HG03571 (cell line): ENCODE measurements around the gene TLR9.

ENCODE experiments used
- ATAC-seq: cut with Tn5 transposase; IDR thresholded peaks from one replicate; pipeline ENCODE4 v1.9.1; 2021; ENCODE audit not compliant: unreplicated experiment

Gene TLR9

DNA sequence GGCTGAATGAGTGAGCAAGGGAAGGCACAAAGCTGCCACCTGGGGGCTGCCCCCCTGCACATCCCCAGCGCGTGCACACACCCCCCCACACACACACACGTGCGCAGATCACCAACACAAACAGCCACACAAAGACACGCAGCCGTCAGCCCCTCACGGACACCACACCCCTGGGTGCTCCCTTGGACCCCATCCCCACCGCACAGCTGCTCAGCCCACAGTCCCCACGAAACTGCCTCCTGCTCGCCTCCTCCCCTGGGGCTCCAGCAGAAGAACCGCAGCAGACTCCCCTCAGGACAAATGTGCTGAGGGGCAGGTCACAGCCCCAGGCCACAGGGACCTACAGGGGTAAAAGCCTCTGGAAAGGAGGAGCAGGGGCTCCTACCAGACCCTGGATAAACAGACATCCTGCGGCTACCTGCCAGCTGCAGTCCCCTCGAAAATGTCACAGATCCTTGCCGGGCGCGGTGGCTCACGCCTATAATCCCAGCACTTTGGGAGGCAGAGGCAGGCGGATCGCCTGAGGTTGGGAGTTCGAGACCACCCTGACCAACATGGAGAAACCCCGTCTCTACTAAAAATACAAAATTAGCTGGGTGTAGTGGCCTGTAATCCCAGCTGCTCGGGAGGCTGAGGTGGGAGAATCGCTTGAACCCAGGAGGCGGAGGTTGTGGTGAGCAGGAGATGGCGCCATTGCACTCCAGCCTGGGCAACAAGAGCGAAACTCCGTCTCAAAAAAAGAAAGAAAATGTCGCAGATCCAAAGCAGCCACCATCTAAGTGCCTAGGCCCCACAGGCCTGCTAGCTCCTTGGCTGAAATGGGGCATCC lies 7.0 kb upstream of the TLR9 start:
- no peak for ATAC-seq

DNA sequence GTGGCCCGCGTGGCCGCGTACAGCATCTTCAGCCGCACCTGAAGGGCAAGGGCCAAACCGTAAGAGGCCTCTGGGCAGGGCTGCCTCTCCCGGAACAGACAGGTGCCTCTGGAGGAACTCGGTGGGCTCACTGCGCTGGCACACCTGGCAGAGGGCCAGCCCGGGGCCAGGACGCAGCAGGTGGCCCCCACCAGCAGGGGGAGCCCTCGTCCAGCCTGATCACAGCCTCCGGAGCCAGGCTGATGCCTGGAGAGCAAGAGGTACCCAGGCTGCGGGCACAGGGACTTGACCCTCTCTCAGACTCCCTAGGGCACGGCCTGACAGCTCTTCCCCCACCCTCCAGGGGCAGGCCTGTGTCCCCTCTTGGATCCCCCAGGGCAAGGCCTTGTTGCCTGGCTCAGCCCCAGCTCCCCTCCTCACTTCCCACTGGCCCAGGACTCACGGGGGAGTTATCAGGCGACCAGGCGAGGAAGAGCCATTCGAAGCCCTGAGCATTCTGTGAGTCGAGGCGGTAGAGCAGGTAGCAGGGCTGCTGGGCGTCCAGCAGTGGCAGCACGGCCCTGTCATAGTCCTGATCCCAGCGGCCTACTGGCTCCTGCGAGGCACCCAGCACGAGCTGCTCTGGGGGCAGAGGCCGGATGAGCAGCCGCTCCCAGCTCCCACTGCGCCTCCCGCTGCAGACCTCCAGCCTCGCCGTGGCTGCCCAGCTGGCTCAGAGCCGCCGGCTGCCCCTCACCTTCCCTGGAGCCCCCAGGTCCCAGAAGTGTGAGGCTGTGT lies 6.2 kb upstream of the TLR9 start:
- ATAC-seq, result no peak

DNA sequence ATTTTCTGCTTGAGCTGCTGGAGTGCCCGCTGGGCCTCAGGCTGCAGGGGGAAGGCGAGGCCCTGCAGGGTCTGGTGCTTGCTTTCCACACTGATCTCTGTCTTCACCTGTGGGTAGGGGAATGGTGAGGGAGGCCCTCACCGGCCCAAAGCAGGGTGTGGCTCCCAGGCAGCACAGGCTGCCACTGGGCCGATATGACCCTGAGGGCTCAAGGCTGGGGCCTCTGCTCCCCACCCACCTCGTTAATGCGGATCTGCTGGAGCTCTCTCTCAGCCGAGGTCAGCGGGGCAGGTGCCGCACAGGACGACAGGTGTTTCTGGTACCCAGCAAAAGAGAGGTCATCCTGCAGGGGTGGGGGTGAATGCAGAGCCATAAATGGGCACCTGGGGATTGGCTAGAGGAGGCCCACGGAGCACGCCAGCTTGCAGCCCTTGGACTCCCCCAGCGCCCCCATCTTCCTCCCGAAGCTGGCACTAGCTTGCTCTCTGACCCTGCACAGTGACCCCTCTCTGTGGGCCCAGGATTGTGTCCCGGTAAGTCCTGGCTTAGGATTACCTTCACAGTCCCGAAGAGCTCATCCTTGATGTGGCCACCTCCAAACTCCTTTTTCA lies 5.5 kb upstream of the TLR9 start:
- no peak for ATAC-seq

DNA sequence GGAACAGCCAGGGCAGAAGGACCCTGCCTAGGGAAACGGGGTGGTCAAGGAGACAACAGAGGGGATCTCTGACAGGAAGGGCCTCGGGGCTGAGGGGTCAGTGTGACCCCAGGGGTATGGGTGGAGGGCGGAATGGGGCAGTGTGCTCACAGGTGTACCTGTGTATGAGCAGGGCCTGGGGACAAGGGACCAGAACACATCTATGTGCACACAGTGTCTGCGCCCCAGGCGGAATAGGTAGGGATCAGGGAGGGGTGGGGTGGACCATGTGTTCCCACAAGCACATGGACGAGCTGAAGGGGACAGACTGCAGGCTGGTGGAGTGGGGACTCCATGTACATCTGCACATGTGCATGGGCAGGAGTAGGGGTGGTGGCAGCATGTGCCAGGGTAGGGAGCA lies 5.0 kb upstream of the TLR9 start:
- ATAC-seq, result no peak

DNA sequence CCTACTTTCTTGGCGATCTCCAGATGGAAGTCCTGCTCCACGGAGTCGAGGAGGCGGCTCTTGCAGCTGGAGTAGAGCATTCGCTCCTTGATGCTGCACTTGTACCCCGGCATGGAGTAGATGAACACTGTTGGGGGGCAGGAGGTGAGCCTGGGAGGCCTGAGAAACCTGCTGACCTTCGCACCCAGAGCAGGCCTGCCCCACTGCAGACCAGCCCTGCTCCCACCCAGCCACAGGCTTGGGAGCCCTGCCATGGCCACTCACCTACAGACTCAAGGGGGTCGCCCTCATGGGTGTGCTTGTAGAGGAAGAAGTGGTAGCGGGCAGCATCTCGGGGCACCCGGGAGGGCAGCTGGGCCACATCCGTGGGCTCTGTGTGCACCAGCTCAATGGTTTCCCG lies 4.2 kb upstream of the TLR9 start:
- ATAC-seq, result no peak

DNA sequence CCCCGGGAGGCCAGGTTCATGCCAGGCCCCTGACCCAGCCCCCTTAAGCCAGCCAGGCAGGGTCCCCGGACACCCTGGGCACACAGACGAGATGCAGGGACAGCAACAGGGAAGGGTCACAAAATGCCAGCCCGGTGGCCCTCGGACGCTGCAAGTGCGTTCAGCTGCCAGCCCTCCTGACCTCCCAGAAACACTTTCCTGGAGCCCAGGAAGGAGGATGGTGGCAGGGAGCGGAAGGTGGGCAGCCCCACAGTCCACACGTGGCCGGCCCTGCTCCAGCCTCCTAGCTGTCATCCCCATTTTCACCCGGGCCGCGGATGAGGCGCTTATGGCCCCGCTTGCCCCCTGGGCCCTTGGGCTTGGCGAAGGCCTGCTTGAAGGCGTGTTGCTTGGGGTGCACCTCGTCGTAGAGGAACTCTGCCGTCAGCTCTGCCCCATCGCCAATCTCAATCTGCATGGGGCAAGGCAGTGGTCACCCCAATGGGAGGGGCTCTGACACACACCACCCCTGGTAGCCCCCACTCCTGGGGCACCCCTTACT lies 3.4 kb upstream of the TLR9 start:
- ATAC-seq, result no peak

DNA sequence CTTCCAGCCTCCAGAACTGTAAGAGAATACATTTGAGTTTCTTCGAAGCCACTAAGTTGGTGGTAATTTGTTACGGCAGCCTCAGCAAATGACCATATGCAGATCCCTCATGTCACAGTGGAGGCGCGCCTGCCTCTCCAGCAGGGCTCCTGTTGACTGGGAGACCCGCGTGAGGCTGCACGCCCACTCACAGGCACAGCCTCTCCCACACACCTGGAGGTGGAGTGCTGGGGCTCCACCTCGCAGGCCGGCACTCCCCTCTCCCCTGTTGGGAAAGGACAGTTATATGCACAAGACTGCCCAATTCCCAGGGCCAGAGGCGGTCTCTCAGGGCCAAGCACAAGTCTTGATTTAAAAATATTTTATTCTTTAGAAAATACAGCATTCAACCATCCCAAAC lies 2.8 kb upstream of the TLR9 start:
- ATAC-seq, result no peak

DNA sequence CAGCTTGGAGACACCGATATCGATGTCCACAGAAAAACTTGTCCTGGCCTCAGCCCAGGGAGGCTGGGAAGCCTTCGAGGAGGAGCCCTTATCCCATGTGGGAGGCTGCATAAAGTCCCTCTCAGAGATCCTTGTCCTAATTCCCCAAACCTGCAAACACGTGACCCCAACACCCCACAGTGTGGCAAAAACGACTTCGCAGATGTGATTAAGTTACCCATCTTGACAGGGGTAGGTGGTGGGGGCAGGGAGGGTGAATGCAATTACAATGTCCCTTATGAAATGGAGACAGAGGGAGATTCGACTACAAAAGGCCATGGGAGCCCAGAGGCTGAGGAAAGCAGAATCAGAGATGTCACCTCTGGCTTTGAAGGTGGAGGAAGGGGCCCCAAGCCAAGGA lies 2.3 kb upstream of the TLR9 start:
- no peak for ATAC-seq

DNA sequence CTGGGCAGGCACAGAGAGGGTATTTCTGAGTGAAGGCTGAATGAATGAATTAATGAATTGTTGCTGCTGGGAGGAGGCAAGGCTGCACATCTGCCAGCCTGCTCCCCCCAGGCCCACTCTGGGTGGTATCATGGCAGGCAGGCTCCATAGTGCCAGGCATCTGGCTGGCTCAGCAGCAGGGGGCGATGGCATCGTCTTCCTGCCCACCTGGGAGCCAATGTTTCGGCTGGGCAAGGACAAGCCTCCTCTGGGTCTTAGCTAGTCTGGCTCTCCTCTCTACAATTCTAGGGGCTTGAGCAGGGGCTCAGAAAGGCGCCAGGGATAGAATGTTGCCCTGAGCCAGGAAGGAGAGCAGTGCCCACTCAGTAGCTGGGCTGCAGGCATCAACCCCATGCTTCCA lies 1.7 kb upstream of the TLR9 start:
- no peak for ATAC-seq

DNA sequence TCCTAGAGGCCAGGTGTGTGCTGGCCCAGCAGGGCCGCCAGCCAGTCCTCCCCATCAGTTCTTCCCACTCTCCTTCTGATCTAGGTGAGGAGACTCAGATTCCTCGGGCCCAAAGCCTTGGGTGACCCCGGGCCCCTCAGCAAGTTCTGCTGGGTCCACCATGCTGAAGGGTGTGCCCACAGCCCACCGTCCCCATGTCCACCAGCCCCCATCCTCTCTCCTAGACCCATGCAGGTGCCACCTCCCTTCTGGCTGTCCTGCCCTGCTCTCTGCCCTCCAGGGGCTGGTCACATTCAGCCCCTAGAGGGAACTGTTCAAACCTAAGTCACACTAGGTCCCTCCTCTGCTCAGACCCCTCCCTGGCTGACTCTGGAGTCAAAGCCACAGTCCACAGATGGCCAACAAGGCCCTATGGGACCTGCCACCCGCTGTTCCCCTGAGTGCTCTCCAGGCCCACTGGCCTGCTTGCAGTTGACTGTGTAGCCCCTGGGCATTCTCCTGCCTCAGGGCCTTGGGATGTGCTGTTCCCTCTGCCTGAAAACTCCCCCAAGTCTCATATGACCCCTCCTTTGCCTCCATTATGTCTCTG lies 878 bp upstream of the TLR9 start:
- no peak for ATAC-seq

DNA sequence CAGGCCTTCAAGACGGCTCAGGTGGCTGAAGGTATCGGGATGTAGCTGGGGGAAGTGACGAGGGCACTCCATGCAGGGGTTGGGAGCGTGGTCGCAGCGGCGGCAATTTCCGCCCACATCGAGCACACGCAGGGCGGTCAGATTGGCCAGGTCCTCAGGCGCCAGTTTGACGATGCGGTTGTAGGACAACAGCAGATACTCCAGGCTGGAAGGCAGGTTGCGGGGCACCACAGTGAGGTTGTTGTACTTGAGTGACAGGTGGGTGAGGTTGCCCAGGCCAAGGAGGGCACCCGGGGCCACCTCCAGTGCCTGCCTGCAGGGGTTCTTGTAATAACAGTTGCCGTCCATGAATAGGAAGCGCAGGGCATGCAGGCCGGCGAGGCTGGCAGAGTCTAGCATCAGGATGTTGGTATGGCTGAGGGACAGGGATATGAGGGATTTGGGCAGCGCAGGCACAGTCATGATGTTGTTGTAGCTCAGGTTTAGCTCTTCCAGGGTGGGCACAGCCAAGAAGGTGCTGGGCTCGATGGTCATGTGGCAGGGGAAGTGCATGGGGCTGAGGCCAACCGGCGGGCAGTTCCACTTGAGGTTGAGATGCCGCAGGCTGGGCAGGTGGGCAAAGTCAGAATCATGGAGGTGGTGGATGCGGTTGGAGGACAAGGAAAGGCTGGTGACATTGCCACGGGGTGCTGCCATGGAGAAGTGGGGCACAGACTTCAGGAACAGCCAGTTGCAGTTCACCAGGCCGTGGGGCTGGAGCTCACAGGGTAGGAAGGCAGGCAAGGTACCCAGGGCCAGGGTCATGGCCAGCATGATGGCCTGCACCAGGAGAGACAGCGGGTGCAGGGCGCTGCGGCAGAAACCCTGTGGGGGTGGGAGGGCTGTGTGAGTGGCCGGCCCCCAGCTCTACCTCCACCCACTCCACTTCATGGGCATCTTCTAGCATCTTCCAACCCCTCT lies 1.7 kb downstream of the TLR9 start:
- ATAC-seq, result no peak

DNA sequence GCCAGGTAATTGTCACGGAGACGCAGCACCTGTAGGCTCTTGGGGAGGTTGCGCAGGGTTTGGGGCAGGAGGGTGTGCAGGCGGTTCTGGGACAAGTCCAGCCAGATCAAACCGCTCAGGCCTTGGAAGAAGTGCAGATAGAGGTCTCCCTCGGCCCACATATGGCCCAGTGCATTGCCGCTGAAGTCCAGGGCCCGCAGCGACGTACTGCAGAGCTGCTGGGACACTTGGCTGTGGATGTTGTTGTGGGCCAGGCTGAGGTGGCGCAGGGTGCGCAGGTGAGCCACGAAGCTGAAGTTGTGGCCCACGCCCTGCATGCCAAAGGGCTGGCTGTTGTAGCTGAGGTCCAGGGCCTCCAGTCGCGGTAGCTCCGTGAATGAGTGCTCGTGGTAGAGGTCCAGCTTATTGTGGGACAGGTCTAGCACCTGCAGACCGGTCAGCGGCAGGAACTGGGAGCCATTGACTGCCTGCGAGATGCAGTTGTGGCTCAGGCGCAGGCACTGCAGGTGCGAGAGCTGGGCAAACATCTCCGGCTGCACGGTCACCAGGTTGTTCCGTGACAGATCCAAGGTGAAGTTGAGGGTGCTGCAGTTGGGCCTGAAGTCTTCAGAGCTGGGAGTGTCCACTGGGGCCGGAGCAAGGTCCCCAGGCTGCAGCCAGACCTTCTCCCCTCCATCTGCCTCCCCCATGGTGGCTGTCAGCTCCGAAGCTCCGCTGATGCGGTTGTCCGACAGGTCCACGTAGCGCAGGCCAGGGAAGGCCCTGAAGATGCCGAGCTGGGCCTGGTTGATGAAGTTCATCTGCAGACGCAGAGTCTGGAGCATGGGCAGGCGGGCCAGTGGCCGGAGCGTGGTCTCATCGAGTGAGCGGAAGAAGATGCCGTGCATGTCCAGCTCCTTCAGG lies 2.9 kb downstream of the TLR9 start:
- no peak for ATAC-seq

DNA sequence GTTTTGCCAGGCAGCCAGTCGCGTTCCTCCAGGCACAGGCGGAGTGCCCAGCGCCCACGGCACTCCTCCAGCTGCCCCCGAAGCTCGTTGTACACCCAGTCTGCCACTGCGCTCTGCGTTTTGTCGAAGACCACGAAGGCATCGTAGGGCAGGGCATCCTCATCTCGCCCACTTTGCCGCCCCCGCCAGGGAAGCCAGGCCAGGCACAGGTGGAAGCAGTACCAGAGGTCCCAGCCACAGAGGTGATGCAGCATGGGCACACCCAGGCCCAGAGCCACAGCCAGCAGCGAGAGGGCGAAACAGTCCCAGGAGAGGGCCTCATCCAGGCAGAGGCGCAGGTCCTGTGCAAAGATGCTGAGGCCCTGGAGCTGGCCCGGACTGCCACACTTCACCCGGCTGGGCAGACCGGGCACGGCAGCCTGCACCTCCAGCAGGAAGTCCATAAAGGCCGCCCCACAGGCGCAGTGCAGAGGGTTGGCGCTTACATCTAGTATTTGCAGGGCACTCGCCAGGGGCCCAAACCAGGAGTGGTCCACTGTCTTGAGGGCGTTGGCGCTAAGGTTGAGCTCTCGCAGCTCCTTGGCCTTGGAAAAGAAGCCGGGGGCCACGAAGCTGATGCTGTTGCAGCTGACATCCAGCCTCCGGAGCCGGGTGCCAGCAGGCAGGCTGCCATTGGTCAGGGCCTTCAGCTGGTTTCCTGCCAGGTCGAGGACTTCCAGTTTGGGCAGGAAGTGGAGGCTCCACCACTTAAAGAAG lies 3.7 kb downstream of the TLR9 start:
- ATAC-seq, result no peak

DNA sequence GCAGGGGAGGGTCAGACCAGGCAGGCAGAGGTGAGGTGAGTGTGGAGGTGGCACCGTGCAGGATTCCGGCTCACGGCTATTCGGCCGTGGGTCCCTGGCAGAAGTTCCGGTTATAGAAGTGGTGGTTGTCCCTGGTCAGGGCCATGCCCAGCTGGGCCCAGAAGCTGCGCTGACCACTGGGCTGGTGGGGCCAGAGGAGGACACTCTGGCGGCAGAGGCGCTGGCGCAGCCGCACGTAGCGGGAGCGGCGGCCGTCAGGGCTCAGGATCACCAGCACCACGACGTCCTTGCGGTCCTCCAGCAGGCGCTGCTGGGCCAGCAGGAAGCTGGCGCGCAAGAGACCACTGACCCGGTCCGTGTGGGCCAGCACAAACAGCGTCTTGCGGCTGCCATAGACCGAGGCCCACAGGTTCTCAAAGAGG lies 4.3 kb downstream of the TLR9 start:
- ATAC-seq, result no peak

DNA sequence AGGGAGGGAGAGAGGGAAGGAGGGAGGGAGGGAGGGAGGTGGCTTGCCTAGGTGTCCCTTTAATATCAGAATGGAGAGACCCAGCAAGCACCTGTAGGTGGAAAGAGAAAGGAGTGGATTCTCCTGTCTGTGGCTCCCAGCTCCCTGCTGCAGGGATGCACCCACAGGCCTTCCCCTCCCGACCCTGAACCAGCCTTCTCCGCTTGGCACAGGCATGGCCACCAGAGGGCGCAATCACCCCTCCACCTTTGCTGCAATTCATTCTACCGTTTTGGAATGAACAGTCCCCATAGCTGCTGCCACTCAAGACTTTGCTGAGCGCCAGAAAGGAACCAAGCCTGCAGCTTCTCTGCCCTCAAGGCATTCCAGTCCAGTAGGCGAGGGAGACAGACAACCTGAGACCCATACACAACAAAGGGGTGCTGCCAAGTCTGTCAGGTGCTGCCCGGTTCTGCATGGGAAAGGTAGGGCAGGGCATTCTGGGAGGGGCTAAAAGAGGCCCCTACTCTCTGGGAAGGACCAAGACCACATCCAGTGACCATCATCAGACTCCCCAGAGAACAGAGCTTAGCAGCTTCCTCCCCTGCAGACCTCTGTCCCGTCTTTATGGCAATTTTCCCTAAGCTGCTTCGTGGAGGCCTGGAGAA lies 4.9 kb downstream of the TLR9 start:
- no peak for ATAC-seq

DNA sequence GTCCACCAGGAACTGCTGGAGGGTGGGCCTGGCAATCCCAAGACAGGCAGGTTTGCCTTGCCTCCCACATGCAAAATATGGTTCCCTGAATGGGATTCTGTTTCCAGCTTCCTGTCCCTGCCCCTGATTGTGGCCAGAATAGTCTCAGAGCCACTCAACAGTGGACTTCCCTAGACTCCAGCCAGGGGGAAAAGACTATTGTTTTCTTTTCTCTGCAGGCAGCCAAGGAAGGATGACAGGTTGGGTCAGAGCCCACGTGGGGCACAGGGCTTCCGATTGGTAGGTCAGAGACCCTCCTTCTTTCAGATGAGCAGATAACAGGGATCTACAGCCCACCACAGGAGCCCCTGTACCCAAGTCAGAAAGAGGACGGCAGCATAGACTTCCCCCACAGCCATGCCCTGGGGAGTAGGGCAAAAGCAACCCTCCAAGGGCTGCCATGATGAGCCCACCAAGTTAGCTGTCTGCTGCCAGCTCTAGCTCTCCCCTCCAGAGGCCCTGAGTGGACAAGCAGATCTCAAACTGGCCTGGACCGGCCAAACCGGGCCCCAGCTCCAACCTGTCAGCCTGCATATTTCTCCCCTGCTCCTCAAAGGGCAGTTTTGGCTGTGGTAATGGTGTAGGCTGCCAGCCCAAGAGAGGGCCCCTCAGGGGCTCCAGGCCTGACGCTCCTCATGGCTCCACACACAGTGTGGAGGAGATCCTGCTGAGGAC lies 6.4 kb downstream of the TLR9 start:
- ATAC-seq, result no peak

DNA sequence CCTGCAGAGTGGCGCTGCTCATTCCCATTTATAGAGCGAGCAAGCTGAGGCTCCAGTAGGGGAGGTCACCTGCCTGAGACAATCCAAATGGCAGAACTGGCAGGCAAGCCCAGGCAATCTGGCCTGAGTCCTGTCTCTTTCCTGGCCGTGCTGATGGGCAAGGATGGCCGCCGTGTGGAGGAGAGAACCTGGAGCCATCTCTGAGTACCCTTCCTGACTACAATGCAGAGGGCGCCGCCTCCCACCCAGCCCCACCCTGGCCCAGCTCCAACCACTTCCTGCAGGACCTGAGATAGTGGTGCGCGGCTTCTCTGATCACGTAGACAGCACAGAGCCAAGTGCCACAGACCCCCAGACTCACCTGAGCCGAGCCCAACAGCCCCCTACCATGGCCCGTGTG lies 7.0 kb downstream of the TLR9 start:
- ATAC-seq, result no peak
